Uterus (tissue), 2 donors: ENCODE measurements around the gene ESRP2.

Experiments
- POLR2A ChIP-seq, 2 donors: fragments of 450-650 bp; IDR thresholded peaks; one replicate each; pipeline ENCODE4 v1.6.1; 2016; ENCODE audit warnings: antibody characterized with exemption in 2 of 2, mild to moderate bottlenecking in 1 of 2, moderate library complexity in 1 of 2
- TF ChIP-seq, protein P1 (sequence below), 4 experiments: fragments of 200-600 bp in 2 of 4; fragments of 450-650 bp in 2 of 4; sonication (generic) in 2 of 4; IDR thresholded peaks; one replicate each; pipeline ENCODE4 v1.5.1; 2016 to 2019; ENCODE audit warnings: antibody characterized with exemption in 4 of 4, mild to moderate bottlenecking in 2 of 4, moderate library complexity in 1 of 4

- TF ChIP-seq, protein P1, sequence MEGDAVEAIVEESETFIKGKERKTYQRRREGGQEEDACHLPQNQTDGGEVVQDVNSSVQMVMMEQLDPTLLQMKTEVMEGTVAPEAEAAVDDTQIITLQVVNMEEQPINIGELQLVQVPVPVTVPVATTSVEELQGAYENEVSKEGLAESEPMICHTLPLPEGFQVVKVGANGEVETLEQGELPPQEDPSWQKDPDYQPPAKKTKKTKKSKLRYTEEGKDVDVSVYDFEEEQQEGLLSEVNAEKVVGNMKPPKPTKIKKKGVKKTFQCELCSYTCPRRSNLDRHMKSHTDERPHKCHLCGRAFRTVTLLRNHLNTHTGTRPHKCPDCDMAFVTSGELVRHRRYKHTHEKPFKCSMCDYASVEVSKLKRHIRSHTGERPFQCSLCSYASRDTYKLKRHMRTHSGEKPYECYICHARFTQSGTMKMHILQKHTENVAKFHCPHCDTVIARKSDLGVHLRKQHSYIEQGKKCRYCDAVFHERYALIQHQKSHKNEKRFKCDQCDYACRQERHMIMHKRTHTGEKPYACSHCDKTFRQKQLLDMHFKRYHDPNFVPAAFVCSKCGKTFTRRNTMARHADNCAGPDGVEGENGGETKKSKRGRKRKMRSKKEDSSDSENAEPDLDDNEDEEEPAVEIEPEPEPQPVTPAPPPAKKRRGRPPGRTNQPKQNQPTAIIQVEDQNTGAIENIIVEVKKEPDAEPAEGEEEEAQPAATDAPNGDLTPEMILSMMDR (IDR thresholded peaks at IDR 0.05) = no peak
- no peak for TF ChIP-seq POLR2A (IDR thresholded peaks at IDR 0.05)
Measured at GRCh38 chr16:68227850-68228553, 7.9 kb downstream of the ESRP2 start.
